Activated CD8-positive, alpha-beta T cell treated with anti-CD3 and anti-CD28 coated beads for 36 hours (primary cell): ENCODE data around the gene ASIC4. TPM values are rescaled to one million over a fixed set of nuclear protein-coding genes. Genes with fewer than 3 reads are reported as not detected.

Experiments used
- ATAC-seq: fragments of 200-7000 bp; cut with Tn5 transposase; one replicate; pipeline ENCODE4 v1.10.0; 2021; ENCODE audit warnings: mild to moderate bottlenecking, moderate library complexity
- CTCF ChIA-PET: fragments of 350-600 bp; sonication (Branson Sonifier 250); formaldehyde crosslinking; loops from one replicate; lab custom pipeline; 2021; ENCODE audit warnings: antibody characterized with exemption; lab: Charles Lee
- POLR2A ChIA-PET: fragments of 350-600 bp; sonication (Branson Sonifier 250); formaldehyde crosslinking; loops from one replicate; lab custom pipeline; 2021; ENCODE audit warnings: antibody characterized with exemption; lab: Charles Lee
- DNase-seq: peaks from one replicate; pipeline ENCODE4 v3.0.0-alpha.2; 2020
- H3K27ac Mint-ChIP-seq: one replicate; pipeline ENCODE4 v1.8.0; 2021; ENCODE audit warnings: mild to moderate bottlenecking, mixed read lengths
- H3K27me3 Mint-ChIP-seq: one replicate; pipeline ENCODE4 v1.8.0; 2021; ENCODE audit warnings: mixed read lengths
- H3K36me3 Mint-ChIP-seq: one replicate; pipeline ENCODE4 v1.8.0; 2021; ENCODE audit warnings: low read depth, mixed read lengths
- H3K4me1 Mint-ChIP-seq: one replicate; pipeline ENCODE4 v1.8.0; 2021; ENCODE audit warnings: low read depth, mixed read lengths
- H3K4me3 Mint-ChIP-seq: one replicate; pipeline ENCODE4 v1.8.0; 2021; ENCODE audit warnings: mild to moderate bottlenecking, moderate library complexity, mixed read lengths
- H3K9me3 Mint-ChIP-seq: one replicate; pipeline ENCODE4 v1.8.0; 2021; ENCODE audit warnings: mixed read lengths
- CTCF ChIP-seq: fragments of 200-600 bp; IDR thresholded peaks from one replicate; pipeline ENCODE4 v1.8.0; 2022; ENCODE audit warnings: antibody characterized with exemption, mild to moderate bottlenecking
- intact Hi-C: fragments of 100-400 bp; cut with micrococcal nuclease; formaldehyde crosslinking; loops from one replicate; pipeline ENCODE4 v1.10.0; 2022
- total RNA-seq, 2 experiments: library from RNA; stranded (reverse); gene quantifications; one replicate each; pipeline ENCODE4 v1.2.3, GENCODE V29; 2021

The ASIC4 gene
- total RNA-seq, 2 experiments from 2014 or later = not detected

DNA sequence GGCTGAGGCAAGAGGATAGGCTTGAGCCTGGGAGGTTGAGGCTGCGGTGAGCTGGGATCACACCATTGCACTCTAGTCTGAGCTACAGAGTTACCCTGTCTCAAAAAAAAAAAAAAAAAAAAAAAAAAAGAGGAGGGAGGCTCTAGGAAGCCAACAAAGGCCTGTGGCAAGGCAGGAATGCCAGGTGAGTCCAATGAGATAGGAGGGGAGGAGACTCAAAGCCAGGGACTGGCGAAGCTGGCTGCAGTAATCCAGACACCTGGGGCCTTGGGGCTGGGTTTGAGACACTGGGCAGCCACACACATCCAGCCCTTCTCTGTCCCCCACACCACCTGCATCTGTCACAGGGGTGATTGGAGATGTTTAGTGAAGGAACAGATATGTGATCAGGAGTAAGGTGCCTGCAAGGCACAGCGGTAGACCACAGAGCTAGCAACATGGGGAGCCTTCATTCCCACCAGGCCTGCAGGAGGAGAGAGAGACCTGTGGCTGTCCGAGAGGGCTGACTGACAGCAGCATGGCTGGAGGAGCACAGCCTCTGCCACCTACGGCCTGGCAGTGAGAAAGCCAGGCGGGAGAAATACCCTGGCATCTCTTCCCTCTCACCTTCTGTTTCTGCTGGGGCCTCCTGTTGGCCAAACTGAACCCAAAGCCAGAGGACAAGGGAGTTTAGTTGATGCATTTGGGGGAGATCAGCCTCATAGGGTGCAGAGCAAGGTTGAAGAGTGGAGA is 19.8 kb downstream of the ASIC4 start:
- peaks cover 23% of the 10 kb centered on the region for H3K27me3 Mint-ChIP-seq
- no peak for TF ChIP-seq CTCF
- ChIA-PET POLR2A (no interaction called here), CTCF (interaction anchor here (1.2 to 1.4 kb wide), 2 partner anchors 26 to 58 kb away, joined by 3 to 5 read pairs; no protein-coding TSS in a partner anchor)
- no peak overlapping the region for H3K4me3 Mint-ChIP-seq
- no peak for ATAC-seq
- no peak for DNase-seq
- H3K36me3 Mint-ChIP-seq = no peaks in the 10 kb centered on the region
- no peaks in the 10 kb centered on the region for H3K4me1 Mint-ChIP-seq
- H3K9me3 Mint-ChIP-seq = no peaks in the 10 kb centered on the region
- no peak overlapping the region for H3K27ac Mint-ChIP-seq
- intact Hi-C loops = loop anchor here (5.0 kb wide), 3 partner anchors 37 to 132 kb away; partner anchors contain the start of gene GMPPA

DNA sequence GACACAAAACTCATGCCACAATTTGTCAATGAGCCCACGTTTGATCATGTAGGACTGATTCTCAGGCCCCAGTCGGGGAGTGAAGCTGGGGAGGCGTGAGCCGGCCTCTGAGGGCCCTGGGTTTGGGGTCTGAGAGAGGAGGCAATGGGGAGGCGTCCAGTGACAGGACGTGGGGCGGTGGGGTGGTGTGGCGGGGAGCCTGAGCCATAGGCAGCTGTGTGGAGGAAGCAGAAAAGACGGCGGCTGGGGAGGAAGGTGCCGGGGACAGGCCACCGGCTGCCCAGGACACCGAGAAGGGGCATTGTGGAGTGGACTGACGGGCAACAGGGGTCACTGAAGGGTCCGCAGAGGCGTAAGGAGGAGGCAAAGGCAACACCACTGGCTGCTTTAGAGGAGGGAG is 22.1 kb downstream of the ASIC4 start:
- intact Hi-C loops = no loop called here
- TF ChIP-seq CTCF = no peak
- ATAC-seq (no peak), DNase-seq (no peak)
- H3K27me3 Mint-ChIP-seq = peaks cover 6% of the 10 kb centered on the region
- no peak overlapping the region for H3K4me3 Mint-ChIP-seq
- no peaks in the 10 kb centered on the region for H3K9me3 Mint-ChIP-seq
- ChIA-PET CTCF (no interaction called here), POLR2A (no interaction called here)
- H3K27ac Mint-ChIP-seq = no peak overlapping the region
- H3K36me3 Mint-ChIP-seq = peaks cover 7% of the 10 kb centered on the region
- H3K4me1 Mint-ChIP-seq = peaks cover 4% of the 10 kb centered on the region

DNA sequence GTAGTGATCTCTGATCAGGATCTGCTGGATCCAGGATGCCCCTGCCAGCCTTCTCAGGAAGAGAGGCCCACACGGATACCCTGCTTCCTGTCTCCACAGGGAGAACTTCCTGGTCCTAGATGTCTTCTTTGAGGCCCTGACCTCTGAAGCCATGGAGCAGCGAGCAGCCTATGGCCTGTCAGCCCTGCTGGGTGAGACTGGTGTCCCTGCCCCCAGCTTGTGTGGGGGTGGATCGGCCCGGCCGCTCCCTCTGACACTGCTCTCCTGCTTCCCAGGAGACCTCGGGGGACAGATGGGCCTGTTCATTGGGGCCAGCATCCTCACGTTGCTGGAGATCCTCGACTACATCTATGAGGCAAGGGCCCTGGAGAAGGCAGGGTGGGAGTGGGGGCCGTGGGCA is 22.7 kb downstream of the ASIC4 start:
- intact Hi-C loops = no loop called here
- H3K4me3 Mint-ChIP-seq = no peak overlapping the region
- no peak overlapping the region for H3K27ac Mint-ChIP-seq
- no peak for DNase-seq
- no peaks in the 10 kb centered on the region for H3K9me3 Mint-ChIP-seq
- ChIA-PET CTCF (interaction anchor here (1.0 kb wide), 1 partner anchor 42 kb away, joined by 3 read pairs; no protein-coding TSS in a partner anchor), POLR2A (no interaction called here)
- ATAC-seq = no peak
- peaks cover 6% of the 10 kb centered on the region for H3K27me3 Mint-ChIP-seq
- H3K4me1 Mint-ChIP-seq = peaks cover 7% of the 10 kb centered on the region
- no peak for TF ChIP-seq CTCF
- H3K36me3 Mint-ChIP-seq = peaks cover 8% of the 10 kb centered on the region

GRCh38 chr2:219537657-219538488 is 23.6 kb downstream of the ASIC4 start:
- H3K4me3 Mint-ChIP-seq = no peak overlapping the region
- no peaks in the 10 kb centered on the region for H3K9me3 Mint-ChIP-seq
- no peak for ATAC-seq
- ChIA-PET POLR2A (no interaction called here), CTCF (interaction anchor here (0.9 to 1.0 kb wide), 2 partner anchors 43 to 62 kb away, joined by 3 read pairs; no protein-coding TSS in a partner anchor)
- no peak for TF ChIP-seq CTCF
- H3K27me3 Mint-ChIP-seq = peaks cover 3% of the 10 kb centered on the region
- peaks cover 8% of the 10 kb centered on the region for H3K36me3 Mint-ChIP-seq
- intact Hi-C loops = no loop called here
- peaks cover 14% of the 10 kb centered on the region for H3K4me1 Mint-ChIP-seq
- no peak for DNase-seq
- no peak overlapping the region for H3K27ac Mint-ChIP-seq
